AG04450 (cell line): ENCODE data around the gene SERPINC1. TPM values are rescaled to one million over a fixed set of nuclear protein-coding genes. Genes with fewer than 3 reads are reported as not detected.
"Not testable (repeated sequence)": the region's sequence is repeated elsewhere in the genome, so short reads cannot be mapped to it uniquely, and the experiment has no call there.

Experiments
- CTCF ChIA-PET: fragments of 300-600, 350-600 bp; formaldehyde crosslinking; extraction: SDS; loops from one replicate; lab custom pipeline; 2022; ENCODE audit warnings: antibody characterized with exemption, inconsistent platforms; lab: Charles Lee
- POLR2A ChIA-PET: fragments of 350-600 bp; formaldehyde crosslinking; extraction: SDS; loops from one replicate; lab custom pipeline; 2021; ENCODE audit warnings: antibody characterized with exemption, inconsistent platforms; lab: Yijun Ruan, JAX
- DNase-seq: peaks from one replicate; pipeline ENCODE4 v3.0.0-alpha.2; 2011; ENCODE audit warnings: low read depth, low spot score
- H3K27ac ChIP-seq: one replicate; pipeline ENCODE4 v1.5.1; 2012; ENCODE audit warnings: low read depth, low read length, control low read depth
- H3K27me3 ChIP-seq: one replicate; pipeline ENCODE4 v1.6.0; 2012; ENCODE audit warnings: low read length; ENCODE audit not compliant: control insufficient read depth, insufficient read depth
- H3K4me3 ChIP-seq: 2 replicates; pipeline ENCODE4 v1.5.1; 2011; ENCODE audit warnings: mild to moderate bottlenecking, low read depth, low read length, control low read depth
- H3K9me3 ChIP-seq: 2 replicates; pipeline ENCODE4 v1.5.1; 2012; ENCODE audit warnings: low read length; ENCODE audit not compliant: control insufficient read depth, insufficient read depth
- CTCF ChIP-seq: IDR thresholded peaks from 2 replicates; pipeline ENCODE4 v1.5.1; 2011; ENCODE audit warnings: low read depth, low read length, control low read depth, inconsistent platforms
- polyA plus RNA-seq: library from polyadenylated mRNA; depleted of rRNA; stranded (reverse); fragments of >200 nt; gene quantifications from 2 replicates; pipeline ENCODE4 v1.2.3, GENCODE V29; 2011

Gene SERPINC1
- polyA plus RNA-seq, 1 experiment = 0.09 TPM

GRCh38 chr1:173948594-173948993, 31.5 kb upstream of the SERPINC1 start:
- no peaks in the 10 kb centered on the region for H3K27me3 ChIP-seq
- ChIA-PET POLR2A (no interaction called here), CTCF (no interaction called here)
- no peaks in the 10 kb centered on the region for H3K9me3 ChIP-seq
- TF ChIP-seq CTCF = no peak
- no peak overlapping the region for H3K27ac ChIP-seq
- H3K4me3 ChIP-seq = no peak overlapping the region
- DNase-seq = no peak

- H3K4me3 ChIP-seq = no peak overlapping the region
- no peak for DNase-seq
- ChIA-PET POLR2A (no interaction called here), CTCF (no interaction called here)
- no peaks in the 10 kb centered on the region for H3K9me3 ChIP-seq
- H3K27me3 ChIP-seq = no peaks in the 10 kb centered on the region
- no peak overlapping the region for H3K27ac ChIP-seq
- no peak for TF ChIP-seq CTCF
These were observed 29.3 kb upstream of the SERPINC1 start for GRCh38 chr1:173946380-173946921.

- Histone ChIP-seq H3K9me3 (no peaks in the 10 kb centered on the region), H3K27me3 (no peaks in the 10 kb centered on the region), H3K4me3 (no peak overlapping the region), H3K27ac (no peak overlapping the region)
- no peak for TF ChIP-seq CTCF
- POLR2A ChIA-PET = interaction anchor here (0.7 kb wide), 2 partner anchors 18 to 85 kb away, joined by 3 to 6 read pairs; partner anchors contain the start of gene RC3H1
- no peak for DNase-seq
- CTCF ChIA-PET = interaction anchor here (0.5 to 0.6 kb wide), 2 partner anchors 10 to 23 kb away, joined by 3 to 4 read pairs; no protein-coding TSS in a partner anchor
These were observed 19.9 kb upstream of the SERPINC1 start for GRCh38 chr1:173937062-173937461.

- ChIA-PET POLR2A (no interaction called here), CTCF (interaction anchor here (1.0 kb wide), 1 partner anchor 16 kb away, joined by 3 read pairs; no protein-coding TSS in a partner anchor)
- H3K4me3 ChIP-seq = no peak overlapping the region
- no peaks in the 10 kb centered on the region for H3K9me3 ChIP-seq
- no peak for DNase-seq
- no peak for TF ChIP-seq CTCF
- H3K27me3 ChIP-seq = no peaks in the 10 kb centered on the region
- no peak overlapping the region for H3K27ac ChIP-seq
These were observed 17.3 kb upstream of the SERPINC1 start for GRCh38 chr1:173934440-173934839.

- CTCF ChIA-PET, H3K4me3 ChIP-seq, POLR2A ChIA-PET, H3K27ac ChIP-seq, H3K27me3 ChIP-seq, DNase-seq, H3K9me3 ChIP-seq: not testable (repeated sequence)
These were observed 13.4 kb upstream of the SERPINC1 start for GRCh38 chr1:173930541-173930940.
